GM12878 (cell line): ENCODE data around the gene GJC1. TPM values are rescaled to one million over a fixed set of nuclear protein-coding genes. Genes with fewer than 3 reads are reported as not detected.

Experiments
- ATAC-seq: fragments of 200-7000 bp; cut with Tn5 transposase; 3 replicates; pipeline ENCODE4 v1.9.1; 2020; ENCODE audit warnings: mild to moderate bottlenecking, moderate library complexity
- BruUV-seq: library from RNA; stranded (reverse); fragments of 400-500 nt; replicated peaks from 2 replicates; lab custom pipeline; 2021; lab: Mats Ljungman, UMichigan
- CTCF ChIA-PET: fragments of 300-600 bp; sonication (Branson Sonifier 250); formaldehyde crosslinking; extraction: SDS; loops from one replicate; lab custom pipeline; 2021; ENCODE audit warnings: inconsistent platforms; lab: Yijun Ruan, JAX
- POLR2A ChIA-PET: fragments of 350-600 bp; formaldehyde crosslinking; extraction: SDS; loops from one replicate; lab custom pipeline; 2021; ENCODE audit warnings: inconsistent platforms; lab: Charles Lee
- RAD21 ChIA-PET: fragments of 300-600 bp; sonication (Branson Sonifier 250); formaldehyde crosslinking; loops from one replicate; lab custom pipeline; 2023; ENCODE audit warnings: antibody characterized with exemption; ENCODE audit not compliant: unreplicated experiment; lab: Charles Lee
- SMC1A ChIA-PET: fragments of 300-600 bp; sonication (Branson Sonifier 250); formaldehyde crosslinking; loops from one replicate; lab custom pipeline; 2023; ENCODE audit not compliant: unreplicated experiment, uncharacterized antibody; lab: Charles Lee
- DNase-seq: peaks from one replicate; pipeline ENCODE4 v3.0.0-alpha.2; 2011; ENCODE audit warnings: low read depth, low spot score
- FAIRE-seq: peaks from 3 replicates; lab custom pipeline; 2011; peaks lifted over from hg19 to GRCh38; lab: Jason Lieb, UNC
- H2AFZ ChIP-seq: 2 replicates; pipeline ENCODE4 v1.6.0; 2011; ENCODE audit warnings: low read depth, low read length, control low read depth; ENCODE audit not compliant: control insufficient read depth
- H3K27ac ChIP-seq: 2 replicates; pipeline ENCODE4 v1.5.1; 2011; ENCODE audit warnings: control low read depth; ENCODE audit not compliant: control insufficient read depth, insufficient read depth
- H3K27me3 ChIP-seq, 2 experiments: replicated peaks in 1 of 2; 2 replicates each; pipeline versions ENCODE4 v1.6.0 to v1.6.1; 2011; ENCODE audit warnings: low read length in 1 of 2; ENCODE audit not compliant: control insufficient read depth in 2 of 2, insufficient read depth in 2 of 2
- H3K36me3 ChIP-seq, 2 experiments: 2 replicates each; pipeline ENCODE4 v1.5.1; 2011; ENCODE audit warnings: low read length in 1 of 2; ENCODE audit not compliant: control insufficient read depth in 2 of 2, insufficient read depth in 2 of 2
- H3K4me1 ChIP-seq: 2 replicates; pipeline ENCODE4 v1.6.1; 2011; ENCODE audit warnings: mild to moderate bottlenecking, low read length, moderate library complexity, mixed read lengths; ENCODE audit not compliant: control insufficient read depth, insufficient read depth
- H3K4me2 ChIP-seq: 2 replicates; pipeline ENCODE4 v1.6.0; 2011; ENCODE audit warnings: control low read depth; ENCODE audit not compliant: control insufficient read depth, insufficient read depth
- H3K4me3 ChIP-seq: fragments of 200-600 bp; sonication (generic); 2 replicates; pipeline ENCODE4 v1.5.1; 2016
- H3K79me2 ChIP-seq: 2 replicates; pipeline ENCODE4 v1.6.0; 2011; ENCODE audit warnings: low read length; ENCODE audit not compliant: control insufficient read depth, insufficient read depth
- H3K9ac ChIP-seq: 2 replicates; pipeline ENCODE4 v1.8.0; 2011; ENCODE audit warnings: low read length, control low read depth, mixed read lengths; ENCODE audit not compliant: control insufficient read depth, insufficient read depth
- H3K9me3 ChIP-seq: replicated peaks from 3 replicates; pipeline ENCODE4 v1.5.1; 2011; ENCODE audit warnings: mild to moderate bottlenecking, low read length; ENCODE audit not compliant: control insufficient read depth, insufficient read depth
- H4K20me1 ChIP-seq: 2 replicates; pipeline ENCODE4 v1.6.0; 2011; ENCODE audit not compliant: control insufficient read depth, insufficient read depth
- BRCA1 ChIP-seq: IDR thresholded peaks from 2 replicates; pipeline ENCODE4 v1.6.1; 2011; ENCODE audit warnings: low read depth, low read length, improper control_type of control experiment
- E4F1 ChIP-seq: fragments of 450-650 bp; IDR thresholded peaks from 2 replicates; pipeline ENCODE4 v1.6.1; 2018; ENCODE audit warnings: borderline replicate concordance, mild to moderate bottlenecking; ENCODE audit not compliant: partially characterized antibody
- ELK1 ChIP-seq: IDR thresholded peaks from 2 replicates; pipeline ENCODE4 v1.6.1; 2012; ENCODE audit warnings: low read depth, low read length, improper control_type of control experiment
- HSF1 ChIP-seq: fragments of 150-350 bp; IDR thresholded peaks from 2 replicates; pipeline ENCODE4 v1.6.1; 2014; ENCODE audit warnings: mild to moderate bottlenecking, low read depth, low read length
- IRF5 ChIP-seq: fragments of 450-650 bp; IDR thresholded peaks from 2 replicates; pipeline ENCODE4 v1.6.1; 2017; ENCODE audit warnings: borderline replicate concordance
- KLF5 ChIP-seq: fragments of 450-650 bp; IDR thresholded peaks from 2 replicates; pipeline ENCODE4 v1.6.1; 2014; ENCODE audit warnings: mild to moderate bottlenecking; ENCODE audit not compliant: partially characterized antibody
- MXI1 ChIP-seq: fragments of 150-350 bp; IDR thresholded peaks from 2 replicates; pipeline ENCODE4 v1.6.1; 2011; ENCODE audit warnings: low read depth, mild to moderate bottlenecking, inconsistent platforms, low read length, improper control_type of control experiment
- MYC ChIP-seq: IDR thresholded peaks from 2 replicates; pipeline ENCODE4 v1.6.1; 2011; ENCODE audit warnings: mild to moderate bottlenecking, low read length, moderate library complexity, inconsistent platforms; ENCODE audit not compliant: insufficient read depth, insufficient replicate concordance, insufficient read length, severe bottlenecking
- NBN ChIP-seq: fragments of 450-650 bp; IDR thresholded peaks from 2 replicates; pipeline ENCODE4 v1.6.1; 2016
- PAX5 ChIP-seq: IDR thresholded peaks from 2 replicates; pipeline ENCODE4 v1.6.1; 2011; ENCODE audit warnings: low read depth, low read length, borderline replicate concordance
- PAX8 ChIP-seq: fragments of 450-650 bp; IDR thresholded peaks from 2 replicates; pipeline ENCODE4 v1.6.1; 2017; ENCODE audit warnings: mild to moderate bottlenecking, moderate library complexity
- SMC3 ChIP-seq: IDR thresholded peaks from 2 replicates; pipeline ENCODE4 v1.6.1; 2011; ENCODE audit warnings: low read length, improper control_type of control experiment, borderline replicate concordance
- SREBF1 ChIP-seq: IDR thresholded peaks from 2 replicates; pipeline ENCODE4 v1.6.1; 2012; ENCODE audit warnings: mild to moderate bottlenecking, low read length
- SREBF2 ChIP-seq: IDR thresholded peaks from 2 replicates; pipeline ENCODE4 v1.6.1; 2012; ENCODE audit warnings: mild to moderate bottlenecking, low read length
- TCF3 ChIP-seq: IDR thresholded peaks from 2 replicates; pipeline ENCODE4 v1.6.1; 2012; ENCODE audit warnings: low read depth, mild to moderate bottlenecking, low read length, borderline replicate concordance; ENCODE audit not compliant: insufficient read depth
- WRNIP1 ChIP-seq: IDR thresholded peaks from 2 replicates; pipeline ENCODE4 v1.6.1; 2011; ENCODE audit warnings: low read depth, low read length, improper control_type of control experiment, borderline replicate concordance
- ZNF24 ChIP-seq: fragments of 450-650 bp; IDR thresholded peaks from 2 replicates; pipeline ENCODE4 v1.6.1; 2017; ENCODE audit warnings: antibody characterized with exemption, mild to moderate bottlenecking
- WGBS: methylation state at CpG from one replicate; pipeline ENCODE4 v1.1.6; 2016; ENCODE audit warnings: low lambda C conversion rate; ENCODE audit not compliant: insufficient replicate concordance, insufficient coverage; ENCODE audit errors: missing lambda C conversion rate; 5-methylcytosine and 5-hydroxymethylcytosine counted together
- in situ Hi-C: fragments of 300-500 bp; cut with MboI; formaldehyde crosslinking; loops from 9 replicates; pipeline ENCODE4 v1.14.3; 2018; ENCODE audit warnings: mixed read lengths
- intact Hi-C: fragments of 100-400 bp; cut with micrococcal nuclease; formaldehyde crosslinking; loops from one replicate; pipeline ENCODE4 v1.14.2; 2022; ENCODE audit not compliant: unreplicated experiment
- polyA plus RNA-seq, 11 experiments: library from polyadenylated mRNA; depleted of rRNA in 4 of 11; unstranded in 6 of 11; stranded (reverse) in 5 of 11; fragments of >200 nt; fragmentation: Nextera tagmentation in 4 of 11; fragmentation: Illumina TruSeq in 1 of 11; extraction: Ambion mirVana in 4 of 11; extraction: Trizol in 1 of 11; gene quantifications; 1 replicate in 1 of 11; 2 replicates in 10 of 11; pipeline versions ENCODE4 v1.2.1 to v1.2.3, GENCODE V29; 2011 to 2016; ENCODE audit warnings: inconsistent platforms in 2 of 11, missing spikeins in 2 of 11, low read depth in 1 of 11
- total RNA-seq, 4 experiments: library from RNA; depleted of rRNA in 3 of 4; stranded (reverse); fragments of >200 nt in 3 of 4; fragmentation: Illumina TruSeq in 1 of 4; extraction: Trizol in 1 of 4; gene quantifications; 2 replicates each; pipeline versions ENCODE4 v1.2.1 to v1.2.3, GENCODE V29; 2013 to 2021

The GJC1 gene
- total and polyA plus RNA-seq, 10 of the 15 experiments (the other 5 are each of a cell fraction or from before 2014, with no cell fraction given): 0.37 to 3.4 (median 0.90) TPM

DNA sequence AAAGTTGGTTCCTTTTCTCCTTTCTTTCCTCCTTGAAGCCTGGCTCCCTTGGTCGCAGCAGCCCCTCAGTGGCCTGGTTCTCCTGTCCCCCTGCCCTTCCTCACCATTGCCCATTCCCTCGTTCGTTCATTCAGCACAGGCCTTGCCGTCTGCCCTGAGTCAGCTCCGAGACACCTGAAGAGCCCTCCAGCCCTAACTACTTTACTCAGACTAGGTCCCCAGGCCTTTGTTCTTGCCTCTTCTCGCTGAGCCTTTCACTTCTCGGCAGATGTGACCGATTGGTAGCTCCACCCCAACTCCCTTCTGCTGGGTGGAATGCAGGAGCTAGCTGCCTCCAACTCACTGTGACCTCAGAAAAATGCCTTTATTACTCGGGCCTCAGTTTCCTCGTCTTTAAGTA is 78.3 kb downstream of the GJC1 start:
- Histone ChIP-seq H4K20me1 (no peaks in the 10 kb centered on the region), H3K27me3 (no peaks in the 10 kb centered on the region), H3K9me3 (no peaks in the 10 kb centered on the region), H3K79me2 (no peaks in the 10 kb centered on the region), H3K4me2 (no peak overlapping the region), H3K9ac (no peak overlapping the region), H2AFZ (no peak overlapping the region), H3K4me1 (no peaks in the 10 kb centered on the region), H3K36me3 (peaks cover 4 to 14% of the 10 kb centered on the region in 2 experiments), H3K27ac (no peak overlapping the region), H3K4me3 (no peak overlapping the region)
- DNase-seq: no peak
- CTCF ChIA-PET: no interaction called here
- BruUV-seq: no TSS peak
- 97% methylated on average over 10 of the region's 10 CpGs for WGBS
- ATAC-seq: no peak
- POLR2A ChIA-PET: no interaction called here
- intact Hi-C loops (no loop called here), in situ Hi-C loops (no loop called here)
- SMC1A ChIA-PET: no interaction called here
- TF ChIP-seq WRNIP1 (no peak), BRCA1 (no peak), PAX5 (no peak), IRF5 (no peak), KLF5 (no peak), SREBF2 (no peak), ZNF24 (no peak), PAX8 (no peak), SREBF1 (no peak), MXI1 (no peak), MYC (no peak), HSF1 (no peak), NBN (no peak), ELK1 (no peak), E4F1 (no peak), SMC3 (no peak), TCF3 (no peak)
- no peak for FAIRE-seq
- RAD21 ChIA-PET: no interaction called here
